Neural crest cell (in vitro differentiated cells): ENCODE measurements around the gene ATP6V0A1. TPM values are rescaled to one million over a fixed set of nuclear protein-coding genes. Genes with fewer than 3 reads are reported as not detected.

Experiments used
- DNase-seq: peaks from one replicate; pipeline ENCODE4 v3.0.0; 2021; ENCODE audit warnings: low read depth, mixed read lengths, low spot score
- H3K27ac Mint-ChIP-seq: one replicate; pipeline ENCODE4 v1.8.0; 2021; ENCODE audit warnings: mild to moderate bottlenecking, mixed read lengths; ENCODE audit not compliant: unreplicated experiment
- H3K27me3 Mint-ChIP-seq: 2 replicates; pipeline ENCODE4 v1.8.0; 2021; ENCODE audit warnings: low read depth, mild to moderate bottlenecking, mixed read lengths
- H3K36me3 Mint-ChIP-seq: 2 replicates; pipeline ENCODE4 v1.8.0; 2021; ENCODE audit warnings: low read depth, mild to moderate bottlenecking, mixed read lengths
- H3K4me1 Mint-ChIP-seq: 2 replicates; pipeline ENCODE4 v1.8.0; 2021; ENCODE audit warnings: mixed read lengths
- H3K4me3 Mint-ChIP-seq: one replicate; pipeline ENCODE4 v1.8.0; 2021; ENCODE audit warnings: mild to moderate bottlenecking, mixed read lengths
- H3K9me3 Mint-ChIP-seq: 2 replicates; pipeline ENCODE4 v1.8.0; 2021; ENCODE audit warnings: mixed read lengths
- microRNA-seq: library from miRNA; unstranded; fragments of <30 nt; microRNA quantifications from one replicate; pipeline ENCODE4, GENCODE V29; 2020
- total RNA-seq: library from RNA; stranded (reverse); gene quantifications from 2 replicates; pipeline ENCODE4 v1.2.1, GENCODE V29; 2021
- TF ChIP-seq, protein P1 (sequence below): fragments of 200-600 bp; sonication (generic); conservative IDR thresholded peaks from 2 replicates; pipeline ENCODE4 v1.5.0; 2021; ENCODE audit warnings: antibody characterized with exemption, mild to moderate bottlenecking

ATP6V0A1 gene
- total RNA-seq, 1 donor from 2014 or later: 59.4 TPM

DNA sequence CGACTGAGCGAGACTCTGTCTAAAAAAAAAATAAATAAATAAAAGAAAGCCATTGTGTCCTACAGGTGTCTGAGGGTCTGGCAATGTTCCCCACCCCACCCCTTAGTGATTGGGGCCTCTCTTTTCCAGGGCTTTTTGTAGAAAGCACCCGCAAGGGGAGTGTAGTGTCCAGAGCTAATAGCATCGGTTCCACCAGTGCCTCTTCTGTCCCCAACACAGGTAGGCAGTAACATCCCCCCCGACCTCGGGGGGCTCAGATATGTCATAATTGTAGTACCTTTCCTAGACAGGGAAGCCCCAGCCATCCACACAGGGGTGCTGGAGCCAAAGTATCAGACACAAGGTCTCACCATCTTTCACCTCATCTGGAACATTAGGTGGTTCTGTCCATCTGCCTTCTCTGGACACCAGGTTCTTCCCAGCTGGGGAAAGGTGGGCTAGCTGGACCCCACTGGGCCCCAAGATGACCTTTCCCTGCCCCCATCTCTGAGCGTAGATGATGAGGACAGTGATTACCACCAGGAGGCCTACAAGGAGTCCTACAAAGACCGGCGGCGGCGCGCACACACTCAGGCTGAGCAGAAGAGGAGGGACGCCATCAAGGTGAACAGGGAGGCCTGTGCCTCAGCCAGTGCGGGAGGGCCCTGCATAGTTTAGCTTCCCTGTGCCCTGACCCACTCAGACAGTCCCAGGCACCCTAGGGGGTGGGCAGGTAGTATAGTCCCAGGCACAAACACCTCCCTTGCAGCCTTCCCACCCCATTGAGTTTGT, 109.8 kb downstream of the ATP6V0A1 start:
- peaks cover 12% of the 10 kb centered on the region for H3K36me3 Mint-ChIP-seq
- no peak for DNase-seq
- no peak overlapping the region for H3K27ac Mint-ChIP-seq
- H3K4me3 Mint-ChIP-seq: peak overlapping the region; percentile 94
- H3K9me3 Mint-ChIP-seq: no peaks in the 10 kb centered on the region
- TF ChIP-seq, protein P1, sequence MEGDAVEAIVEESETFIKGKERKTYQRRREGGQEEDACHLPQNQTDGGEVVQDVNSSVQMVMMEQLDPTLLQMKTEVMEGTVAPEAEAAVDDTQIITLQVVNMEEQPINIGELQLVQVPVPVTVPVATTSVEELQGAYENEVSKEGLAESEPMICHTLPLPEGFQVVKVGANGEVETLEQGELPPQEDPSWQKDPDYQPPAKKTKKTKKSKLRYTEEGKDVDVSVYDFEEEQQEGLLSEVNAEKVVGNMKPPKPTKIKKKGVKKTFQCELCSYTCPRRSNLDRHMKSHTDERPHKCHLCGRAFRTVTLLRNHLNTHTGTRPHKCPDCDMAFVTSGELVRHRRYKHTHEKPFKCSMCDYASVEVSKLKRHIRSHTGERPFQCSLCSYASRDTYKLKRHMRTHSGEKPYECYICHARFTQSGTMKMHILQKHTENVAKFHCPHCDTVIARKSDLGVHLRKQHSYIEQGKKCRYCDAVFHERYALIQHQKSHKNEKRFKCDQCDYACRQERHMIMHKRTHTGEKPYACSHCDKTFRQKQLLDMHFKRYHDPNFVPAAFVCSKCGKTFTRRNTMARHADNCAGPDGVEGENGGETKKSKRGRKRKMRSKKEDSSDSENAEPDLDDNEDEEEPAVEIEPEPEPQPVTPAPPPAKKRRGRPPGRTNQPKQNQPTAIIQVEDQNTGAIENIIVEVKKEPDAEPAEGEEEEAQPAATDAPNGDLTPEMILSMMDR: no peak
- H3K4me1 Mint-ChIP-seq: peaks cover 14% of the 10 kb centered on the region
- H3K27me3 Mint-ChIP-seq: no peaks in the 10 kb centered on the region

- Mint-ChIP-seq H3K4me1 (peaks cover 23% of the 10 kb centered on the region), H3K36me3 (peaks cover 22% of the 10 kb centered on the region)
Measured at GRCh38 chr17:42571435-42572225, 113.0 kb downstream of the ATP6V0A1 start.

More at GRCh38 chr17:42571435-42572225, 113.0 kb downstream of the ATP6V0A1 start:
- H3K27ac Mint-ChIP-seq: no peak overlapping the region
- DNase-seq: no peak
- peak overlapping the region; percentile 79 for H3K4me3 Mint-ChIP-seq
- no peaks in the 10 kb centered on the region for H3K27me3 Mint-ChIP-seq
- TF ChIP-seq, protein P1: no peak
- H3K9me3 Mint-ChIP-seq: no peaks in the 10 kb centered on the region

Small RNAs within 50 kb of the gene (microRNA-seq; reads per million reads assigned to microRNA genes)
- gene MIR5010 (16.0 reads per million, percentile 31 among the genes with 10 or more reads in this experiment), gene MIR548AT (4.1 reads per million)

Other genes starting within 250 kb of the ATP6V0A1 start
- 48.3 and 49.2 TPM in 2 replicates for gene STAT5B, start 182.5 kb upstream of the ATP6V0A1 start, total RNA-seq
- gene STAT5A, start 170.4 kb upstream of the ATP6V0A1 start, total RNA-seq: 2.6 and 2.9 TPM in 2 replicates
- gene STAT3, start 70.4 kb upstream of the ATP6V0A1 start, total RNA-seq: 38.0 and 40.9 TPM in 2 replicates
- 0.09 and 0.14 TPM in 2 replicates for gene CAVIN1, start 35.6 kb upstream of the ATP6V0A1 start, total RNA-seq
- gene NAGLU, start 77.4 kb downstream of the ATP6V0A1 start, total RNA-seq: 20.5 and 21.2 TPM in 2 replicates
- 1.2 and 1.9 TPM in 2 replicates for gene HSD17B1, start 94.0 kb downstream of the ATP6V0A1 start, total RNA-seq
- gene COASY, start 103.3 kb downstream of the ATP6V0A1 start, total RNA-seq: 58.3 and 59.6 TPM in 2 replicates
- gene MLX, start 108.2 kb downstream of the ATP6V0A1 start, total RNA-seq: 38.6 and 41.1 TPM in 2 replicates
- gene PSMC3IP, start 118.9 kb downstream of the ATP6V0A1 start, total RNA-seq: 44.6 and 47.8 TPM in 2 replicates
- gene RETREG3, start 150.5 kb downstream of the ATP6V0A1 start, total RNA-seq: 44.2 and 48.7 TPM in 2 replicates
- gene TUBG1, start 150.8 kb downstream of the ATP6V0A1 start, total RNA-seq: 101 and 102 TPM in 2 replicates
- gene TUBG2, start 200.4 kb downstream of the ATP6V0A1 start, total RNA-seq: 18.7 and 20.7 TPM in 2 replicates
- gene PLEKHH3, start 218.1 kb downstream of the ATP6V0A1 start, total RNA-seq: 16.4 and 20.8 TPM in 2 replicates
- gene CCR10, start 223.0 kb downstream of the ATP6V0A1 start, total RNA-seq: 0.68 TPM in 2 replicates
- 17.0 and 19.4 TPM in 2 replicates for gene CNTNAP1, start 223.7 kb downstream of the ATP6V0A1 start, total RNA-seq